SH-SY5Y (cell line): ENCODE data around the gene MMP15.

ENCODE experiments used
- GATA2 ChIP-seq: IDR thresholded peaks from 2 replicates; pipeline ENCODE4 v1.6.1; 2011; ENCODE audit warnings: mild to moderate bottlenecking, low read depth, low read length
- GATA3 ChIP-seq: IDR thresholded peaks from 2 replicates; pipeline ENCODE4 v1.6.1; 2011; ENCODE audit warnings: low read depth, mild to moderate bottlenecking, low read length, moderate library complexity

GRCh38 chr16:57994361-57994760 is 31.2 kb upstream of the MMP15 start:
- TF ChIP-seq GATA2: no peak
- no peak for TF ChIP-seq GATA3
